ENCODE results near the gene CYP19A1. TPM values are rescaled to one million over a fixed set of nuclear protein-coding genes. Genes with fewer than 3 reads are reported as not detected.

Gene CYP19A1
- total and polyA plus RNA-seq, 9 of the 15 experiments (the other 6 are each of a cell fraction or from before 2014, with no cell fraction given): 0.16 to 0.63 (median 0.47) TPM; not detected in 3

- Histone ChIP-seq H3K9me1 (ENCODE audit: control insufficient read depth, insufficient read depth, low read length) (no peaks in the 10 kb centered on the region), H2AFZ (ENCODE audit: low read depth, low read length) (no peak overlapping the region), H3K4me2 (ENCODE audit: insufficient read depth, low read length) (no peak overlapping the region), H3K4me3 (no peak overlapping the region), H3K9me3 (replicated peaks; ENCODE audit: control insufficient read depth, insufficient read depth, low read depth, low read length) (no peaks in the 10 kb centered on the region), H3K36me3 (ENCODE audit: control insufficient read depth, insufficient read depth, low read length) (no peaks in the 10 kb centered on the region), H3K9ac (ENCODE audit: insufficient read depth in 1 of 2, low read depth in 2 of 2, low read length in 2 of 2) (no peak overlapping the region), H4K20me1 (replicated peaks; ENCODE audit: control insufficient read depth, insufficient read depth, low read length) (no peaks in the 10 kb centered on the region), H3K79me2 (ENCODE audit: control insufficient read depth, insufficient read depth, low read length) (no peaks in the 10 kb centered on the region), H3K27ac (ENCODE audit: extremely low read depth, low read depth, low read length) (no peak overlapping the region), H3K4me1 (replicated peaks in 1 of 2; ENCODE audit: control insufficient read depth in 2 of 2, insufficient read depth in 2 of 2, low read length in 2 of 2) (no peaks in the 10 kb centered on the region; a peak in 1 of 5 replicates), H3K27me3 (ENCODE audit: control insufficient read depth in 2 of 2, insufficient read depth in 2 of 2, low read length in 2 of 2) (peaks cover 10 to 53% of the 10 kb centered on the region in 2 experiments)
- ChIA-PET POLR2A (interaction anchor here (0.9 kb wide), 1 partner anchor 153 kb away, joined by 3 read pairs; no protein-coding TSS in a partner anchor), CTCF (ENCODE audit: low intra/inter-chr PET ratio) (interaction anchor here (0.7 to 3.2 kb wide), 4 partner anchors 18 to 219 kb away, joined by 5 to 24 read pairs (median 15); no protein-coding TSS in a partner anchor)
- TF ChIP-seq SMAD4 (CRISPR knock-in tag; conservative IDR thresholded peaks at IDR 0.05) (no peak), PRDM10 (IDR thresholded peaks at IDR 0.05; ENCODE audit: partially characterized antibody) (no peak), HDAC1 (IDR thresholded peaks at IDR 0.05) (no peak), ZNF324 (CRISPR knock-in tag; IDR thresholded peaks at IDR 0.05) (no peak), NCOR1 (IDR thresholded peaks at IDR 0.05) (no peak), KDM1A (IDR thresholded peaks at IDR 0.05) (0 out of 4 replicates have a peak, but pooled peaks of 1 of the 2 experiments have one; percentile 6), RAD21 (CRISPR knock-in tag; conservative IDR thresholded peaks at IDR 0.05 in 1 of 2, IDR thresholded peaks at IDR 0.05 in 1 of 2) (peak; percentile 19 to 44; a peak in 3 of 4 replicates), ETV1 (tag; conservative IDR thresholded peaks at IDR 0.05; ENCODE audit: low read depth) (no peak), ZNF134 (CRISPR knock-in tag; conservative IDR thresholded peaks at IDR 0.05) (no peak), LEF1 (IDR thresholded peaks at IDR 0.05) (no peak), CTCF (IDR thresholded peaks at IDR 0.05 in 2 of 3, conservative IDR thresholded peaks at IDR 0.05 in 1 of 3; ENCODE audit: insufficient read depth in 2 of 3, low read depth in 1 of 3, low read length in 3 of 3) (peak; percentile 54 to 58 (median 54))
- no TSS peak for BruUV-seq (replicated peaks)
- peak; percentile 65 for ATAC-seq
- FAIRE-seq: peak; percentile 85
- intact Hi-C loops (cut with micrococcal nuclease): loop anchor here (5.0 kb wide), 2 partner anchors 85 to 115 kb away; no protein-coding TSS in a partner anchor
- DNase-seq (ENCODE audit: extremely low read depth in 1 of 4, low spot score in 3 of 4): peak; percentile 39 to 63 (median 51)
- 1% methylated on average over 4 of the region's 4 CpGs for WGBS (ENCODE audit: insufficient coverage, low coverage, missing lambda C conversion rate)
- in situ Hi-C loops (cut with MboI): no loop called here
Observed at GRCh38 chr15:51382787-51383186, 44.4 kb upstream of the CYP19A1 start.

Data from K562 (cell line).